H9 (cell line): ENCODE data around the gene ASXL1. TPM values are rescaled to one million over a fixed set of nuclear protein-coding genes. Genes with fewer than 3 reads are reported as not detected.

Source experiments
- DNase-seq: peaks from one replicate; pipeline ENCODE4 v3.0.0-alpha.2; 2017
- H2AFZ ChIP-seq: one replicate; pipeline ENCODE4 v1.6.1; 2013; ENCODE audit warnings: mild to moderate bottlenecking, low read length, control low read depth, moderate library complexity
- H2AK5ac ChIP-seq: 2 replicates; pipeline ENCODE4 v1.6.1; 2013; ENCODE audit warnings: low read length, control low read depth, mixed read lengths; ENCODE audit not compliant: insufficient read length
- H2BK120ac ChIP-seq: one replicate; pipeline ENCODE4 v1.6.1; 2013; ENCODE audit warnings: low read depth, mild to moderate bottlenecking, low read length, control low read depth, inconsistent platforms; ENCODE audit not compliant: poor library complexity, severe bottlenecking
- H2BK12ac ChIP-seq: 2 replicates; pipeline ENCODE4 v1.6.1; 2013; ENCODE audit warnings: low read length, control low read depth, mixed read lengths, low read depth; ENCODE audit not compliant: insufficient read length
- H2BK15ac ChIP-seq: 2 replicates; pipeline ENCODE4 v1.6.1; 2013; ENCODE audit warnings: low read depth, low read length, control low read depth
- H2BK20ac ChIP-seq: one replicate; pipeline ENCODE4 v1.6.1; 2013; ENCODE audit warnings: low read depth, mild to moderate bottlenecking, low read length, control low read depth, inconsistent platforms; ENCODE audit not compliant: poor library complexity, severe bottlenecking
- H2BK5ac ChIP-seq: 2 replicates; pipeline ENCODE4 v1.6.1; 2013; ENCODE audit warnings: low read length, control low read depth, mixed read lengths; ENCODE audit not compliant: insufficient read length
- H3K14ac ChIP-seq: 2 replicates; pipeline ENCODE4 v1.6.1; 2013; ENCODE audit warnings: low read length, control low read depth; ENCODE audit not compliant: insufficient read depth
- H3K18ac ChIP-seq: 2 replicates; pipeline ENCODE4 v1.6.1; 2013; ENCODE audit warnings: low read depth, mild to moderate bottlenecking, mixed read lengths, low read length, control low read depth; ENCODE audit not compliant: insufficient read length
- H3K23ac ChIP-seq: 2 replicates; pipeline ENCODE4 v1.6.1; 2013; ENCODE audit warnings: low read length, control low read depth, mixed read lengths, low read depth; ENCODE audit not compliant: insufficient read length
- H3K23me2 ChIP-seq: 2 replicates; pipeline ENCODE4 v1.6.1; 2013; ENCODE audit warnings: low read depth, mild to moderate bottlenecking, mixed read lengths, low read length, control low read depth; ENCODE audit not compliant: insufficient read length, poor library complexity, severe bottlenecking
- H3K27ac ChIP-seq: 2 replicates; pipeline ENCODE4 v1.5.1; 2013; ENCODE audit warnings: low read length, control low read depth, mixed read lengths, low read depth; ENCODE audit not compliant: insufficient read length
- H3K27me3 ChIP-seq: 2 replicates; pipeline ENCODE4 v1.6.1; 2013; ENCODE audit warnings: low read length, control low read depth, inconsistent platforms; ENCODE audit not compliant: insufficient read depth
- H3K4ac ChIP-seq: 2 replicates; pipeline ENCODE4 v1.6.1; 2013; ENCODE audit warnings: low read depth, mild to moderate bottlenecking, control low read depth, inconsistent platforms, low read length, moderate library complexity
- H3K4me1 ChIP-seq: 2 replicates; pipeline ENCODE4 v1.6.1; 2013; ENCODE audit warnings: low read length, control low read depth, inconsistent platforms; ENCODE audit not compliant: insufficient read depth
- H3K4me2 ChIP-seq: 2 replicates; pipeline ENCODE4 v1.6.1; 2013; ENCODE audit warnings: low read length, control low read depth, mixed read lengths; ENCODE audit not compliant: insufficient read length, insufficient read depth
- H3K56ac ChIP-seq: 2 replicates; pipeline ENCODE4 v1.6.1; 2013; ENCODE audit warnings: low read depth, mild to moderate bottlenecking, mixed read lengths, low read length, control low read depth; ENCODE audit not compliant: insufficient read length
- H3K79me1 ChIP-seq: 2 replicates; pipeline ENCODE4 v1.6.1; 2013; ENCODE audit warnings: low read depth, mild to moderate bottlenecking, moderate library complexity, low read length, control low read depth, inconsistent platforms; ENCODE audit not compliant: insufficient read depth, poor library complexity, severe bottlenecking
- H3K79me2 ChIP-seq: 2 replicates; pipeline ENCODE4 v1.6.1; 2013; ENCODE audit warnings: low read length, control low read depth, inconsistent platforms; ENCODE audit not compliant: insufficient read depth
- H3K9ac ChIP-seq: 2 replicates; pipeline ENCODE4 v1.6.1; 2013; ENCODE audit warnings: low read length, control low read depth, mixed read lengths; ENCODE audit not compliant: insufficient read length; ENCODE audit errors: extremely low read depth
- H3K9me3 ChIP-seq: one replicate; pipeline ENCODE4 v1.6.1; 2013; ENCODE audit warnings: low read depth, low read length, inconsistent platforms; ENCODE audit not compliant: control insufficient read depth
- H3T11ph ChIP-seq: one replicate; pipeline ENCODE4 v1.6.1; 2013; ENCODE audit warnings: mild to moderate bottlenecking, low read length, control low read depth, inconsistent platforms
- H4K20me1 ChIP-seq: one replicate; pipeline ENCODE4 v1.6.1; 2013; ENCODE audit not compliant: control insufficient read depth, insufficient read length, insufficient read depth
- H4K5ac ChIP-seq: 2 replicates; pipeline ENCODE4 v1.6.1; 2013; ENCODE audit warnings: low read depth, mild to moderate bottlenecking, mixed read lengths, low read length, control low read depth; ENCODE audit not compliant: insufficient read length
- H4K8ac ChIP-seq: replicated peaks from 2 replicates; pipeline ENCODE4 v1.6.1; 2013; ENCODE audit warnings: low read length, control low read depth, mixed read lengths, low read depth; ENCODE audit not compliant: insufficient read length
- H4K91ac ChIP-seq: 2 replicates; pipeline ENCODE4 v1.6.1; 2013; ENCODE audit warnings: low read depth, mild to moderate bottlenecking, moderate library complexity, mixed read lengths, low read length, control low read depth; ENCODE audit not compliant: insufficient read length
- H3K27ac Mint-ChIP-seq, 3 experiments: 2 replicates in 2 of 3; 3 replicates in 1 of 3; pipeline ENCODE4 v1.8.0; 2020 to 2021; ENCODE audit warnings: mixed read lengths in 3 of 3, mild to moderate bottlenecking in 1 of 3, moderate library complexity in 1 of 3
- H3K27me3 Mint-ChIP-seq: 2 replicates; pipeline ENCODE4 v1.8.0; 2021; ENCODE audit warnings: low read depth, mild to moderate bottlenecking, moderate library complexity, mixed read lengths
- H3K36me3 Mint-ChIP-seq, 3 experiments: 2 replicates in 2 of 3; 3 replicates in 1 of 3; pipeline ENCODE4 v1.8.0; 2020 to 2021; ENCODE audit warnings: low read depth in 3 of 3, mixed read lengths in 3 of 3; ENCODE audit not compliant: insufficient read depth in 1 of 3
- H3K4me1 Mint-ChIP-seq, 2 experiments: 2 replicates each; pipeline ENCODE4 v1.8.0; 2020; ENCODE audit warnings: mixed read lengths in 2 of 2
- H3K4me3 Mint-ChIP-seq, 2 experiments: 2 replicates in 1 of 2; 3 replicates in 1 of 2; pipeline ENCODE4 v1.8.0; 2020 to 2021; ENCODE audit warnings: mild to moderate bottlenecking in 2 of 2, mixed read lengths in 2 of 2, moderate library complexity in 1 of 2
- H3K9me3 Mint-ChIP-seq, 2 experiments: 2 replicates in 1 of 2; 3 replicates in 1 of 2; pipeline ENCODE4 v1.8.0; 2020; ENCODE audit warnings: mild to moderate bottlenecking in 2 of 2, mixed read lengths in 2 of 2, moderate library complexity in 1 of 2
- CTCF ChIP-seq: fragments of 200-600 bp; sonication (generic); conservative IDR thresholded peaks from 3 replicates; pipeline ENCODE4 v1.8.0; 2021; ENCODE audit warnings: antibody characterized with exemption, mild to moderate bottlenecking
- WGBS: extraction: QIAGEN DNeasy Blood & Tissue Kit; methylation state at CpG from one replicate; pipeline ENCODE4 v1.1.7; 2013; ENCODE audit warnings: missing lambda C conversion rate, low lambda C conversion rate, mixed read lengths; ENCODE audit not compliant: insufficient read length; ENCODE audit errors: extremely low coverage; 5-methylcytosine and 5-hydroxymethylcytosine counted together
- total RNA-seq: library from RNA; stranded (reverse); gene quantifications from 2 replicates; pipeline ENCODE4 v1.2.1, GENCODE V29; 2021

Gene ASXL1
- total RNA-seq, 1 experiment from 2014 or later = 39.5 TPM

GRCh38 chr20:32436142-32436861 is 78.2 kb downstream of the ASXL1 start:
- H3K14ac ChIP-seq = no peak overlapping the region
- no peak overlapping the region for H3K4ac ChIP-seq
- H2BK12ac ChIP-seq = no peak overlapping the region
- no peaks in the 10 kb centered on the region for H3K27me3 ChIP-seq
- H3K23ac ChIP-seq = no peak overlapping the region
- H2AK5ac ChIP-seq = no peak overlapping the region
- H2BK15ac ChIP-seq = no peak overlapping the region
- no peak overlapping the region for H2BK120ac ChIP-seq
- H3K79me2 ChIP-seq = no peaks in the 10 kb centered on the region
- no peak overlapping the region for H3K4me3 Mint-ChIP-seq
- no peak overlapping the region for H2AFZ ChIP-seq
- no peak overlapping the region for H3K18ac ChIP-seq
- no peaks in the 10 kb centered on the region for H3K4me1 ChIP-seq
- no peaks in the 10 kb centered on the region for H4K20me1 ChIP-seq
- no peak overlapping the region for H2BK20ac ChIP-seq
- no peaks in the 10 kb centered on the region for H3K9me3 Mint-ChIP-seq
- no peaks in the 10 kb centered on the region for H3K23me2 ChIP-seq
- H3K79me1 ChIP-seq = no peaks in the 10 kb centered on the region
- H4K91ac ChIP-seq = no peak overlapping the region
- H3K9me3 ChIP-seq = no peaks in the 10 kb centered on the region
- no peak overlapping the region for H3K56ac ChIP-seq
- no peak overlapping the region for H4K5ac ChIP-seq
- no peak for TF ChIP-seq CTCF
- H3K27ac Mint-ChIP-seq = no peak overlapping the region; a peak in 1 of 7 replicates
- H3K36me3 Mint-ChIP-seq = peaks cover 10 to 48% (median 33%) of the 10 kb centered on the region in 3 experiments; a peak in 5 of 7 replicates
- no peak overlapping the region for H3T11ph ChIP-seq
- no peak overlapping the region for H4K8ac ChIP-seq
- no peak for DNase-seq
- H2BK5ac ChIP-seq = no peak overlapping the region
- no CpG with 5 or more reads among the region's 11 CpGs for WGBS
- H3K4me1 Mint-ChIP-seq = peaks cover 7 to 9% of the 10 kb centered on the region in 2 experiments
- H3K27ac ChIP-seq = no peak overlapping the region
- H3K27me3 Mint-ChIP-seq = no peaks in the 10 kb centered on the region
- H3K9ac ChIP-seq = no peak overlapping the region
- no peak overlapping the region for H3K4me2 ChIP-seq
